Fibroblast of lung (primary cell): ENCODE measurements around the gene COQ10B. TPM values are rescaled to one million over a fixed set of nuclear protein-coding genes. Genes with fewer than 3 reads are reported as not detected.

Experiments
- DNase-seq, 2 donors: peaks; one replicate each; pipeline versions ENCODE4 v3.0.0 to v3.0.0-alpha.2; 2010; ENCODE audit warnings: low read depth in 2 of 2
- H2AFZ ChIP-seq: 2 replicates; pipeline ENCODE4 v1.5.1; 2012; ENCODE audit warnings: low read length, control low read depth, inconsistent platforms
- H3K27ac ChIP-seq: 2 replicates; pipeline ENCODE4 v1.5.1; 2011; ENCODE audit warnings: low read length, control low read depth; ENCODE audit not compliant: insufficient read depth
- H3K27me3 ChIP-seq: 2 replicates; pipeline ENCODE4 v1.5.1; 2011; ENCODE audit warnings: mild to moderate bottlenecking, low read length; ENCODE audit not compliant: control insufficient read depth, insufficient read depth
- H3K36me3 ChIP-seq: 2 replicates; pipeline ENCODE4 v1.5.1; 2011; ENCODE audit warnings: low read length; ENCODE audit not compliant: control insufficient read depth, insufficient read depth
- H3K4me1 ChIP-seq: 2 replicates; pipeline ENCODE4 v1.5.1; 2011; ENCODE audit warnings: low read length; ENCODE audit not compliant: control insufficient read depth, insufficient read depth; ENCODE audit errors: extremely low read depth
- H3K4me2 ChIP-seq: 2 replicates; pipeline ENCODE4 v1.5.1; 2011; ENCODE audit warnings: low read length, control low read depth; ENCODE audit not compliant: insufficient read depth; ENCODE audit errors: extremely low read depth
- H3K4me3 ChIP-seq, 4 experiments: fragments of 200-600 bp in 1 of 4; sonication (generic) in 1 of 4; replicated peaks in 1 of 4; 2 replicates each; pipeline ENCODE4 v1.5.1; 2011 to 2016; ENCODE audit warnings: low read length in 4 of 4, low read depth in 3 of 4, mild to moderate bottlenecking in 3 of 4, control low read depth in 2 of 4, inconsistent platforms in 1 of 4, mixed read lengths in 1 of 4; ENCODE audit not compliant: insufficient read depth in 1 of 4; ENCODE audit errors: control extremely low read depth in 1 of 4
- H3K79me2 ChIP-seq: 2 replicates; pipeline ENCODE4 v1.5.1; 2012; ENCODE audit warnings: mild to moderate bottlenecking, low read length, inconsistent platforms; ENCODE audit not compliant: control insufficient read depth, insufficient read depth
- H3K9ac ChIP-seq: 2 replicates; pipeline ENCODE4 v1.5.1; 2011; ENCODE audit warnings: mild to moderate bottlenecking, low read length, control low read depth; ENCODE audit not compliant: insufficient read depth
- H3K9me3 ChIP-seq: 2 replicates; pipeline ENCODE4 v1.5.1; 2012; ENCODE audit warnings: low read depth, low read length; ENCODE audit not compliant: control insufficient read depth, insufficient read depth
- H4K20me1 ChIP-seq: 2 replicates; pipeline ENCODE4 v1.5.1; 2011; ENCODE audit warnings: low read length; ENCODE audit not compliant: control insufficient read depth, insufficient read depth; ENCODE audit errors: extremely low read depth
- EZH2 ChIP-seq: IDR thresholded peaks from 2 replicates; pipeline ENCODE4 v1.5.1; 2012; ENCODE audit warnings: low read length, control low read depth, mild to moderate bottlenecking; ENCODE audit errors: missing control alignments
- polyA plus RNA-seq, 2 donors: library from polyadenylated mRNA; depleted of rRNA in 1 of 2; stranded (reverse) in 1 of 2; unstranded in 1 of 2; fragments of >200 nt; gene quantifications; 2 replicates each; pipeline ENCODE4 v1.2.1, GENCODE V29; 2011 to 2012; ENCODE audit warnings: missing spikeins in 1 of 2
- total RNA-seq: library from RNA; depleted of rRNA; stranded (reverse); fragments of >200 nt; gene quantifications from 2 replicates; pipeline ENCODE4 v1.2.1, GENCODE V29; 2014
- TF ChIP-seq, protein P1 (sequence below), 2 donors: IDR thresholded peaks in 1 of 2; conservative IDR thresholded peaks in 1 of 2; 1 replicate in 1 of 2; 2 replicates in 1 of 2; pipeline ENCODE4 v1.5.1; 2011 to 2012; ENCODE audit warnings: low read length in 2 of 2, control low read depth in 1 of 2, inconsistent platforms in 1 of 2, low read depth in 1 of 2, mild to moderate bottlenecking in 1 of 2

COQ10B gene
- total and polyA plus RNA-seq, 2 donors (not counting 1 experiment from before 2014, with no cell fraction given): 11.6 to 41.9 TPM

DNA sequence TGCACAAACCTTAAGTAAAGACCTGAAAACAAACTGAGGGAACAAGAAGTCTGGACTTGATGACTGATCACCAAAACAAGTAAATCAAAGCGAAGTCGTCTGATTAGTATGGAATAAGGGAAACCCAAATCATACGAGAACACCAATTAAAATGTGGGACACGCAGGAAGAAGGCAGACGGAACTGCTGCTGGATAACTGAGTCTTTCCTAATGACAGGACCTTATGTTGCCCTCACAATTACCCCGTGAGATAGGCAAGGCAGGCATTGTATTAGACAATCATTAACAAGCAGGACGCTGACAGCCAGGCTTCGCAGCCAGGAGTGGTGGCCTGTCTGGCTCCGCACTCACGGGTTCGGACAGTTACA, 614 bp upstream of the COQ10B start:
- no peaks in the 10 kb centered on the region for H4K20me1 ChIP-seq
- no peaks in the 10 kb centered on the region for H3K27me3 ChIP-seq
- peak overlapping the region; percentile 99 for H3K27ac ChIP-seq
- H3K79me2 ChIP-seq: peaks cover 37% of the 10 kb centered on the region
- H3K4me3 ChIP-seq: peak overlapping the region; percentile 63 to 82 (median 74)
- H3K36me3 ChIP-seq: no peaks in the 10 kb centered on the region
- TF ChIP-seq, protein P1, sequence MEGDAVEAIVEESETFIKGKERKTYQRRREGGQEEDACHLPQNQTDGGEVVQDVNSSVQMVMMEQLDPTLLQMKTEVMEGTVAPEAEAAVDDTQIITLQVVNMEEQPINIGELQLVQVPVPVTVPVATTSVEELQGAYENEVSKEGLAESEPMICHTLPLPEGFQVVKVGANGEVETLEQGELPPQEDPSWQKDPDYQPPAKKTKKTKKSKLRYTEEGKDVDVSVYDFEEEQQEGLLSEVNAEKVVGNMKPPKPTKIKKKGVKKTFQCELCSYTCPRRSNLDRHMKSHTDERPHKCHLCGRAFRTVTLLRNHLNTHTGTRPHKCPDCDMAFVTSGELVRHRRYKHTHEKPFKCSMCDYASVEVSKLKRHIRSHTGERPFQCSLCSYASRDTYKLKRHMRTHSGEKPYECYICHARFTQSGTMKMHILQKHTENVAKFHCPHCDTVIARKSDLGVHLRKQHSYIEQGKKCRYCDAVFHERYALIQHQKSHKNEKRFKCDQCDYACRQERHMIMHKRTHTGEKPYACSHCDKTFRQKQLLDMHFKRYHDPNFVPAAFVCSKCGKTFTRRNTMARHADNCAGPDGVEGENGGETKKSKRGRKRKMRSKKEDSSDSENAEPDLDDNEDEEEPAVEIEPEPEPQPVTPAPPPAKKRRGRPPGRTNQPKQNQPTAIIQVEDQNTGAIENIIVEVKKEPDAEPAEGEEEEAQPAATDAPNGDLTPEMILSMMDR (conservative IDR thresholded peaks at IDR 0.05 in 1 of 2, IDR thresholded peaks at IDR 0.05 in 1 of 2; ENCODE audit: low read depth in 1 of 2, low read length in 2 of 2): no peak
- TF ChIP-seq EZH2: no peak
- H3K4me2 ChIP-seq: peak overlapping the region; percentile 98
- peak overlapping the region; percentile 100 for H3K9ac ChIP-seq
- DNase-seq: no peak
- H2AFZ ChIP-seq: peak overlapping the region; percentile 85
- peaks cover 3% of the 10 kb centered on the region for H3K4me1 ChIP-seq
- no peaks in the 10 kb centered on the region for H3K9me3 ChIP-seq

DNA sequence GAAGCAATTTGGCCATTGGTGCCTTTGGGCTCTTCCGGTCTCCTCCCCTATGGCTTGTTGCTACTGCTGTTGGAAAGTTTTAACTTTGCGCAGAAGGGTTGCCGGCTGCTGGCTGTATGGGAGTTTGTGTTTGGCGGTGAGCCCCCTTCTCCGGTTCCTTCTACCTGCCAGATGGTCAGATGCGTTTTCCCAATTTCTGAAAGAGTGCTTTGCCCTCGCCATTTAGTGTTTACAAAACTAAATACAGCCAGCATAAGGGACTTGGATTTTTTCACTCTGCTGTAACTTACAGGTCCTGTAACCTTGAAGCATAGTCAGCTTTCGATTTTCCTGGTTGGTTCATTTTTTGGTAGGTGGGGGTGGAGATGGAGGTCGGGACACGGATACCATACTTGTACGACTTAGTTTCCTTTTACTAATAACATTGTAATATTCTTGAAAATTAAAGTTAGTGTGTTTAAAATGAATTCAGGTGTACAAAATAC, 604 bp downstream of the COQ10B start:
- H3K4me2 ChIP-seq: peak overlapping the region; percentile 74
- no peaks in the 10 kb centered on the region for H4K20me1 ChIP-seq
- no peaks in the 10 kb centered on the region for H3K36me3 ChIP-seq
- peak overlapping the region; percentile 100 for H3K9ac ChIP-seq
- H3K4me3 ChIP-seq: peak overlapping the region; percentile 75 to 97 (median 90)
- no peak for TF ChIP-seq EZH2
- TF ChIP-seq, protein P1 (conservative IDR thresholded peaks at IDR 0.05 in 1 of 2, IDR thresholded peaks at IDR 0.05 in 1 of 2; ENCODE audit: low read depth in 1 of 2, low read length in 2 of 2): no peak
- DNase-seq: peak; percentile 94
- peaks cover 46% of the 10 kb centered on the region for H3K79me2 ChIP-seq
- H2AFZ ChIP-seq: no peak overlapping the region
- H3K27me3 ChIP-seq: no peaks in the 10 kb centered on the region
- H3K9me3 ChIP-seq: no peaks in the 10 kb centered on the region
- H3K27ac ChIP-seq: peak overlapping the region; percentile 99
- peaks cover 3% of the 10 kb centered on the region for H3K4me1 ChIP-seq

DNA sequence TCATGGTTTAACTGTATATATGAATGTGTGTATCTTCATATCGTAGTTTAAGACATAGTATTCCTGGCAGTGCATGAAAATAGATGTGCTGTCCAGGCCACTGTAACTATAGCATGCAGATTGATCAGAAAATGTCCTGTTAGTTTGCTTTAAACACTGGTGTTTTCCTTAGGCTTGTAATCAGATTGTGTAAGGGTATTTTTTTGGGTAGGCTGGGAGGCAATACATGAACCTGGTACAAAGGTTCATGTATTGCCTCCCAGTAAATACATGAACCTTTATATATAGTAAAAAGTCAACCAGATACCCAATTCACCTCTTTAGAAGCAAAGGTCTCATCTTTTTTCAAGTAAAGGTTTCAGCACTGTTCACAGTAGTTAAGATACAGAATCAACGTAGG, 1.6 kb downstream of the COQ10B start:
- no peaks in the 10 kb centered on the region for H4K20me1 ChIP-seq
- no peaks in the 10 kb centered on the region for H3K36me3 ChIP-seq
- no peak for DNase-seq
- H3K79me2 ChIP-seq: peaks cover 56% of the 10 kb centered on the region
- TF ChIP-seq, protein P1 (conservative IDR thresholded peaks at IDR 0.05 in 1 of 2, IDR thresholded peaks at IDR 0.05 in 1 of 2; ENCODE audit: low read depth in 1 of 2, low read length in 2 of 2): no peak
- no peak for TF ChIP-seq EZH2
- H2AFZ ChIP-seq: no peak overlapping the region
- H3K27ac ChIP-seq: peak overlapping the region; percentile 99
- H3K4me1 ChIP-seq: peaks cover 3% of the 10 kb centered on the region
- H3K4me2 ChIP-seq: peak overlapping the region; percentile 74
- no peak overlapping the region for H3K9ac ChIP-seq
- H3K4me3 ChIP-seq: peak overlapping the region; percentile 75 to 97 (median 90)
- H3K27me3 ChIP-seq: no peaks in the 10 kb centered on the region
- no peaks in the 10 kb centered on the region for H3K9me3 ChIP-seq
